HepG2 (cell line): Measurements from ENCODE around the gene MYCBPAP. TPM values are rescaled to one million over a fixed set of nuclear protein-coding genes. Genes with fewer than 3 reads are reported as not detected.

Source experiments
- ATAC-seq: fragments of 200-7000 bp; cut with Tn5 transposase; 3 replicates; pipeline ENCODE4 v1.9.1; 2020; ENCODE audit warnings: mild to moderate bottlenecking, moderate library complexity
- BruUV-seq: library from RNA; stranded (reverse); fragments of 400-500 nt; replicated peaks from 2 replicates; lab custom pipeline; 2021; lab: Mats Ljungman, UMichigan
- CTCF ChIA-PET: fragments of 300-600 bp; formaldehyde crosslinking; extraction: SDS; loops from one replicate; lab custom pipeline; 2021; ENCODE audit warnings: low total read pairs, inconsistent platforms, low intra/inter-chr PET ratio; lab: Yijun Ruan, JAX
- POLR2A ChIA-PET: fragments of 350-600 bp; sonication (Branson Sonifier 250); formaldehyde crosslinking; loops from one replicate; lab custom pipeline; 2020; ENCODE audit warnings: antibody characterized with exemption, inconsistent platforms; lab: Yijun Ruan, JAX
- DNase-seq: peaks from one replicate; pipeline ENCODE4 v3.0.0-alpha.2; 2015; ENCODE audit warnings: low spot score
- FAIRE-seq: peaks from 3 replicates; lab custom pipeline; 2011; peaks lifted over from hg19 to GRCh38; lab: Jason Lieb, UNC
- H2AFZ ChIP-seq: one replicate; pipeline ENCODE4 v1.6.1; 2011; ENCODE audit warnings: low read length, inconsistent platforms
- H3K27ac ChIP-seq: fragments of 300-600 bp; 3 replicates; pipeline ENCODE4 v1.8.0; 2011; ENCODE audit warnings: mixed run types, mild to moderate bottlenecking, mixed read lengths, low read length, inconsistent platforms; ENCODE audit not compliant: insufficient read depth; ENCODE audit errors: extremely low read length
- H3K27me3 ChIP-seq, 2 experiments: fragments of 200-600 bp in 1 of 2; 2 replicates in 1 of 2; 3 replicates in 1 of 2; pipeline versions ENCODE4 v1.6.0 to v1.8.0; 2011; ENCODE audit warnings: low read length in 2 of 2, mild to moderate bottlenecking in 2 of 2, moderate library complexity in 2 of 2, inconsistent platforms in 1 of 2; ENCODE audit not compliant: insufficient read depth in 2 of 2, control insufficient read depth in 1 of 2
- H3K36me3 ChIP-seq, 2 experiments: fragments of 200-600 bp in 1 of 2; replicated peaks in 1 of 2; 2 replicates in 1 of 2; 3 replicates in 1 of 2; pipeline versions ENCODE4 v1.5.1 to v1.8.0; 2011; ENCODE audit warnings: low read length in 2 of 2, inconsistent platforms in 1 of 2; ENCODE audit not compliant: insufficient read depth in 2 of 2, control insufficient read depth in 1 of 2
- H3K4me1 ChIP-seq: 2 replicates; pipeline ENCODE4 v1.5.1; 2012; ENCODE audit warnings: low read length, inconsistent platforms; ENCODE audit not compliant: insufficient read depth
- H3K4me2 ChIP-seq: 2 replicates; pipeline ENCODE4 v1.6.0; 2011; ENCODE audit warnings: low read depth, low read length, inconsistent platforms
- H3K4me3 ChIP-seq, 3 experiments: fragments of 200-600 bp in 1 of 3; sonication (generic), shearing (Covaris generic) in 1 of 3; replicated peaks in 1 of 3; 2 replicates each; pipeline ENCODE4 v1.5.1; 2011 to 2016; ENCODE audit warnings: low read length in 3 of 3, inconsistent platforms in 2 of 3, low read depth in 2 of 3, mild to moderate bottlenecking in 2 of 3, control low read depth in 1 of 3, mixed read lengths in 1 of 3; ENCODE audit not compliant: insufficient read depth in 1 of 3
- H3K79me2 ChIP-seq: one replicate; pipeline ENCODE4 v1.6.1; 2011; ENCODE audit warnings: low read length, inconsistent platforms; ENCODE audit not compliant: insufficient read depth
- H3K9ac ChIP-seq: 2 replicates; pipeline ENCODE4 v1.6.0; 2011; ENCODE audit warnings: mild to moderate bottlenecking, low read depth, low read length, inconsistent platforms; ENCODE audit not compliant: insufficient read depth
- H3K9me3 ChIP-seq: 2 replicates; pipeline ENCODE4 v1.5.1; 2012; ENCODE audit warnings: mild to moderate bottlenecking, low read length
- H4K20me1 ChIP-seq: 2 replicates; pipeline ENCODE4 v1.6.0; 2011; ENCODE audit warnings: inconsistent platforms, mild to moderate bottlenecking, low read length, moderate library complexity; ENCODE audit not compliant: insufficient read depth
- MAF1 ChIP-seq: sonication (generic); formaldehyde crosslinking; IDR thresholded peaks from 2 replicates; pipeline ENCODE4 v1.5.0; 2020; ENCODE audit warnings: missing genetic modification reagents, borderline replicate concordance
- NFIC ChIP-seq: IDR thresholded peaks from 2 replicates; pipeline ENCODE4 v1.6.1; 2012; ENCODE audit warnings: mild to moderate bottlenecking, low read length, inconsistent platforms
- NR1H2 ChIP-seq: sonication (generic); formaldehyde crosslinking; IDR thresholded peaks from 2 replicates; pipeline ENCODE4 v1.8.1; 2022; ENCODE audit warnings: low read depth, missing genetic modification reagents, borderline replicate concordance
- PLRG1 ChIP-seq: fragments of 450-650 bp; conservative IDR thresholded peaks from 2 replicates; pipeline ENCODE4 v1.6.1; 2016
- RBFOX2 ChIP-seq: fragments of 200-400 bp; formaldehyde crosslinking; IDR thresholded peaks from 2 replicates; pipeline ENCODE4 v1.6.1; 2017; ENCODE audit warnings: low read depth, mild to moderate bottlenecking, low read length
- ZSCAN25 ChIP-seq: sonication (generic); formaldehyde crosslinking; IDR thresholded peaks from 2 replicates; pipeline ENCODE4 v1.8.0; 2022; ENCODE audit warnings: mild to moderate bottlenecking, missing genetic modification reagents
- WGBS: methylation state at CpG from one replicate; pipeline ENCODE4 v1.1.6; 2017; ENCODE audit warnings: low lambda C conversion rate; 5-methylcytosine and 5-hydroxymethylcytosine counted together
- in situ Hi-C: cut with HindIII; loops from 2 replicates; pipeline ENCODE4 v1.10.0; 2017; ENCODE audit warnings: low pct_unique_long_range_greater_than_20kb; ENCODE audit not compliant: extremely low pct_ligation_motif_present
- intact Hi-C: fragments of 100-400 bp; cut with micrococcal nuclease; formaldehyde crosslinking; loops from one replicate; pipeline ENCODE4 v1.10.0; 2022; ENCODE audit not compliant: unreplicated experiment
- polyA plus RNA-seq, 8 experiments: library from polyadenylated mRNA; depleted of rRNA in 3 of 8; stranded (reverse) in 7 of 8; unstranded in 1 of 8; fragments of >200 nt; fragmentation: Illumina TruSeq in 4 of 8; extraction: Trizol in 4 of 8; gene quantifications; 2 replicates each; pipeline versions ENCODE4 v1.2.1 to v1.2.3, GENCODE V29; 2011 to 2016; ENCODE audit warnings: low read depth in 4 of 8, missing spikeins in 1 of 8, mixed read lengths in 1 of 8; ENCODE audit not compliant: insufficient read depth in 1 of 8
- total RNA-seq, 5 experiments: library from RNA; depleted of rRNA; stranded (reverse); fragments of >200 nt; fragmentation: Illumina TruSeq; extraction: Trizol; gene quantifications; 2 replicates each; pipeline ENCODE4 v1.2.3, GENCODE V29; 2016; ENCODE audit warnings: low read depth in 1 of 5
- TF ChIP-seq, protein P1 (sequence below): sonication (generic); formaldehyde crosslinking; IDR thresholded peaks from 2 replicates; pipeline ENCODE4 v1.4.0; 2020; ENCODE audit warnings: missing genetic modification reagents
- TF ChIP-seq, protein P2 (sequence below): sonication (generic); formaldehyde crosslinking; IDR thresholded peaks from 2 replicates; pipeline ENCODE4 v1.5.0; 2020; ENCODE audit warnings: mild to moderate bottlenecking, missing genetic modification reagents, borderline replicate concordance

MYCBPAP gene
- total and polyA plus RNA-seq, 2 of the 13 experiments (the other 11 are each of a cell fraction or from before 2014, with no cell fraction given): 0.22 to 0.24 TPM

DNA sequence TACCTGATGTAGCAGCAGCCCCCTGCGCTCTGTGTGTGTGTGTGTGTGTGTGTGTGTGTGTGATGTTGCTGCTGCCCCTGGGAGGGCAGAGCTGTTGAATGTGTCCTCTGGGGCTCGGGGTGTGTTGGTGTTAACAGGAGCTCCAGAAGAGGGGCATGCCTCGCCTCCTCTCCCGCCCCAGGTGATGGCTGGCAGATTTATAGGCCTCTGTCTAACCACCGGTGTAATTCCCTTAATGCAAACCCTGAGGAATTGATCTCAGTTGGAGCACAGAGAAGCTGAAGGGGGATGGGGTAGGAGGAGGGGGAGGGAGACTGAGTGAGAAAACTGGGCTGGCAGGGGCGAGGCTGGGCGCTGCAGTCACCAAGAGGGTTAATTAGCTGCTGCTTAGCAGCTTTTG is 62.3 kb downstream of the MYCBPAP start (continued):
- TF ChIP-seq, protein P1, sequence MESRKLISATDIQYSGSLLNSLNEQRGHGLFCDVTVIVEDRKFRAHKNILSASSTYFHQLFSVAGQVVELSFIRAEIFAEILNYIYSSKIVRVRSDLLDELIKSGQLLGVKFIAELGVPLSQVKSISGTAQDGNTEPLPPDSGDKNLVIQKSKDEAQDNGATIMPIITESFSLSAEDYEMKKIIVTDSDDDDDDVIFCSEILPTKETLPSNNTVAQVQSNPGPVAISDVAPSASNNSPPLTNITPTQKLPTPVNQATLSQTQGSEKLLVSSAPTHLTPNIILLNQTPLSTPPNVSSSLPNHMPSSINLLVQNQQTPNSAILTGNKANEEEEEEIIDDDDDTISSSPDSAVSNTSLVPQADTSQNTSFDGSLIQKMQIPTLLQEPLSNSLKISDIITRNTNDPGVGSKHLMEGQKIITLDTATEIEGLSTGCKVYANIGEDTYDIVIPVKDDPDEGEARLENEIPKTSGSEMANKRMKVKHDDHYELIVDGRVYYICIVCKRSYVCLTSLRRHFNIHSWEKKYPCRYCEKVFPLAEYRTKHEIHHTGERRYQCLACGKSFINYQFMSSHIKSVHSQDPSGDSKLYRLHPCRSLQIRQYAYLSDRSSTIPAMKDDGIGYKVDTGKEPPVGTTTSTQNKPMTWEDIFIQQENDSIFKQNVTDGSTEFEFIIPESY (CRISPR knock-in tag): no peak
- no peak for TF ChIP-seq PLRG1

DNA sequence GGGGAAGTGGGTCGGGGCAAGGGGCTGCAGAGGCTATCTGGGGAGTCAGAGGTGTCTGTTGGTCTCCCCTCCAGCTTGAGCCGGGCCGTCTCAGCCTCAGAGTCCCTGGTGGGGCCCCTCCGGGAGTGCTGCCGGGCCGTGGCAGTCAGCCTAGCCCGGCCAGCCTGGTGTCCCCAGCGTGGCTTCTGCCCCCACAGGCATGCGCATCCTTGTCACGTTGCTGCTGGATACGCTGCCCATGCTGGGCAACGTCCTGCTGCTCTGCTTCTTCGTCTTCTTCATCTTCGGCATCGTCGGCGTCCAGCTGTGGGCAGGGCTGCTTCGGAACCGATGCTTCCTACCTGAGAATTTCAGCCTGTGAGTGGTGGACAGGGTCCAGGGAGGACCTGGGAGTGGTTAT is 63.4 kb downstream of the MYCBPAP start:
- BruUV-seq: no TSS peak
- no peaks in the 10 kb centered on the region for H3K9me3 ChIP-seq
- TF ChIP-seq NFIC (no peak), ZSCAN25 (CRISPR knock-in tag) (no peak), RBFOX2 (no peak), MAF1 (CRISPR knock-in tag) (no peak), NR1H2 (CRISPR knock-in tag) (no peak)
- TF ChIP-seq, protein P2, sequence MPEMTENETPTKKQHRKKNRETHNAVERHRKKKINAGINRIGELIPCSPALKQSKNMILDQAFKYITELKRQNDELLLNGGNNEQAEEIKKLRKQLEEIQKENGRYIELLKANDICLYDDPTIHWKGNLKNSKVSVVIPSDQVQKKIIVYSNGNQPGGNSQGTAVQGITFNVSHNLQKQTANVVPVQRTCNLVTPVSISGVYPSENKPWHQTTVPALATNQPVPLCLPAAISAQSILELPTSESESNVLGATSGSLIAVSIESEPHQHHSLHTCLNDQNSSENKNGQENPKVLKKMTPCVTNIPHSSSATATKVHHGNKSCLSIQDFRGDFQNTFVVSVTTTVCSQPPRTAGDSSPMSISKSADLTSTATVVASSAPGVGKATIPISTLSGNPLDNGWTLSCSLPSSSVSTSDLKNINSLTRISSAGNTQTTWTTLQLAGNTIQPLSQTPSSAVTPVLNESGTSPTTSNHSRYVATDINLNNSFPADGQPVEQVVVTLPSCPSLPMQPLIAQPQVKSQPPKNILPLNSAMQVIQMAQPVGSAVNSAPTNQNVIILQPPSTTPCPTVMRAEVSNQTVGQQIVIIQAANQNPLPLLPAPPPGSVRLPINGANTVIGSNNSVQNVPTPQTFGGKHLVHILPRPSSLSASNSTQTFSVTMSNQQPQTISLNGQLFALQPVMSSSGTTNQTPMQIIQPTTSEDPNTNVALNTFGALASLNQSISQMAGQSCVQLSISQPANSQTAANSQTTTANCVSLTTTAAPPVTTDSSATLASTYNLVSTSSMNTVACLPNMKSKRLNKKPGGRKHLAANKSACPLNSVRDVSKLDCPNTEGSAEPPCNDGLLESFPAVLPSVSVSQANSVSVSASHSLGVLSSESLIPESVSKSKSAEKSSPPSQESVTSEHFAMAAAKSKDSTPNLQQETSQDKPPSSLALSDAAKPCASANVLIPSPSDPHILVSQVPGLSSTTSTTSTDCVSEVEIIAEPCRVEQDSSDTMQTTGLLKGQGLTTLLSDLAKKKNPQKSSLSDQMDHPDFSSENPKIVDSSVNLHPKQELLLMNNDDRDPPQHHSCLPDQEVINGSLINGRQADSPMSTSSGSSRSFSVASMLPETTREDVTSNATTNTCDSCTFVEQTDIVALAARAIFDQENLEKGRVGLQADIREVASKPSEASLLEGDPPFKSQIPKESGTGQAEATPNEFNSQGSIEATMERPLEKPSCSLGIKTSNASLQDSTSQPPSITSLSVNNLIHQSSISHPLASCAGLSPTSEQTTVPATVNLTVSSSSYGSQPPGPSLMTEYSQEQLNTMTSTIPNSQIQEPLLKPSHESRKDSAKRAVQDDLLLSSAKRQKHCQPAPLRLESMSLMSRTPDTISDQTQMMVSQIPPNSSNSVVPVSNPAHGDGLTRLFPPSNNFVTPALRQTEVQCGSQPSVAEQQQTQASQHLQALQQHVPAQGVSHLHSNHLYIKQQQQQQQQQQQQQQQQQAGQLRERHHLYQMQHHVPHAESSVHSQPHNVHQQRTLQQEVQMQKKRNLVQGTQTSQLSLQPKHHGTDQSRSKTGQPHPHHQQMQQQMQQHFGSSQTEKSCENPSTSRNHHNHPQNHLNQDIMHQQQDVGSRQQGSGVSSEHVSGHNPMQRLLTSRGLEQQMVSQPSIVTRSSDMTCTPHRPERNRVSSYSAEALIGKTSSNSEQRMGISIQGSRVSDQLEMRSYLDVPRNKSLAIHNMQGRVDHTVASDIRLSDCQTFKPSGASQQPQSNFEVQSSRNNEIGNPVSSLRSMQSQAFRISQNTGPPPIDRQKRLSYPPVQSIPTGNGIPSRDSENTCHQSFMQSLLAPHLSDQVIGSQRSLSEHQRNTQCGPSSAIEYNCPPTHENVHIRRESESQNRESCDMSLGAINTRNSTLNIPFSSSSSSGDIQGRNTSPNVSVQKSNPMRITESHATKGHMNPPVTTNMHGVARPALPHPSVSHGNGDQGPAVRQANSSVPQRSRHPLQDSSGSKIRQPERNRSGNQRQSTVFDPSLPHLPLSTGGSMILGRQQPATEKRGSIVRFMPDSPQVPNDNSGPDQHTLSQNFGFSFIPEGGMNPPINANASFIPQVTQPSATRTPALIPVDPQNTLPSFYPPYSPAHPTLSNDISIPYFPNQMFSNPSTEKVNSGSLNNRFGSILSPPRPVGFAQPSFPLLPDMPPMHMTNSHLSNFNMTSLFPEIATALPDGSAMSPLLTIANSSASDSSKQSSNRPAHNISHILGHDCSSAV (CRISPR knock-in tag): no peak
- TF ChIP-seq, all 625 proteins: peak for 0
- H3K4me3 ChIP-seq: no peak overlapping the region
- in situ Hi-C loops (no loop called here), intact Hi-C loops (no loop called here)
- no peak overlapping the region for H2AFZ ChIP-seq
- FAIRE-seq (no peak), ATAC-seq (no peak), DNase-seq (no peak)
- CTCF ChIA-PET: no interaction called here
- H3K79me2 ChIP-seq: no peaks in the 10 kb centered on the region
- no peak overlapping the region for H3K9ac ChIP-seq
- POLR2A ChIA-PET: no interaction called here
- H3K36me3 ChIP-seq: no peaks in the 10 kb centered on the region
- 56% methylated on average over 8 of the region's 19 CpGs for WGBS
- no peak overlapping the region for H3K4me2 ChIP-seq
- no peak overlapping the region for H3K27ac ChIP-seq
- H3K27me3 ChIP-seq: peaks cover 21 to 91% of the 10 kb centered on the region in 2 experiments
- H4K20me1 ChIP-seq: no peaks in the 10 kb centered on the region
- H3K4me1 ChIP-seq: no peaks in the 10 kb centered on the region
